ENCODE data around the gene CPLANE2.
A peak's percentile ranks its signal among the peaks of the same experiment; 100 is the strongest.
"Not testable (repeated sequence)": the region's sequence is repeated elsewhere in the genome, so short reads cannot be mapped to it uniquely, and the experiment has no call there.

Gene CPLANE2

DNA sequence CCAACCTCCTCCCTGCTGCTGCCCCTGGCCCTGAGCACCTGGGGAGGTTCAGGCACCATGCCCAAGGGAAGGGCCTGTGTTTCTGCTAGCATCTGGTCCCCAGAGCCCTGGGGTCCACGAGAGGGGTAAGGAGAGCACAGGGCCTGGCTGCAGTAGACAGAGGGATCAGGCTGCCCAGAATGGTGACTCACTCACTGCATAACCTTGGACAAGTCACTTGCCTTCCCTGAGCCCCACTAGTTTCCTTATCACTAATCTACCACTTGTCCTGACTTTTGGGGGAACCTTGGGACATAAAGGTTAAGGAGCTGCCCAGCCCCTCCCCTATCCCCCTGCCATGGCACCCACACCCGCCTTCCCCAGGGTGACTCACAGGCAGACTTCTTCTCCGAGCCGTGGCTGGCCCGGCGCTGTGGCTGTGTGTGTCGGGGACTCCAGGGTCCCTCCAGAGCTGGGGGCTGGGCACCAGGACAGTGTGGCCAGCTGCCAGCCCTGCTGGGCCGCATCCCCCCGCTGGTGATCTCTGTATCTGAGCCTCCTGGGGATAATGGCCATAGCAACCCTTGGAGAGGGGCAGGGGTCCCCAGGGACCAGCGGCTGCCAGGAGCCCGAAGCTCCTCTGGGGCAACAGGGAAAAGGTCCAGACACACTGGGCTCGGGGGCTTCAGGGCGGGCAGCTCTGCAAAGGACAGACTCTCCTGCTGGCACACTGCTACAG is 28.6 kb downstream of the CPLANE2 start:
- peak; percentile 33 for DNase-seq (ENCODE audit: low read depth)

DNA sequence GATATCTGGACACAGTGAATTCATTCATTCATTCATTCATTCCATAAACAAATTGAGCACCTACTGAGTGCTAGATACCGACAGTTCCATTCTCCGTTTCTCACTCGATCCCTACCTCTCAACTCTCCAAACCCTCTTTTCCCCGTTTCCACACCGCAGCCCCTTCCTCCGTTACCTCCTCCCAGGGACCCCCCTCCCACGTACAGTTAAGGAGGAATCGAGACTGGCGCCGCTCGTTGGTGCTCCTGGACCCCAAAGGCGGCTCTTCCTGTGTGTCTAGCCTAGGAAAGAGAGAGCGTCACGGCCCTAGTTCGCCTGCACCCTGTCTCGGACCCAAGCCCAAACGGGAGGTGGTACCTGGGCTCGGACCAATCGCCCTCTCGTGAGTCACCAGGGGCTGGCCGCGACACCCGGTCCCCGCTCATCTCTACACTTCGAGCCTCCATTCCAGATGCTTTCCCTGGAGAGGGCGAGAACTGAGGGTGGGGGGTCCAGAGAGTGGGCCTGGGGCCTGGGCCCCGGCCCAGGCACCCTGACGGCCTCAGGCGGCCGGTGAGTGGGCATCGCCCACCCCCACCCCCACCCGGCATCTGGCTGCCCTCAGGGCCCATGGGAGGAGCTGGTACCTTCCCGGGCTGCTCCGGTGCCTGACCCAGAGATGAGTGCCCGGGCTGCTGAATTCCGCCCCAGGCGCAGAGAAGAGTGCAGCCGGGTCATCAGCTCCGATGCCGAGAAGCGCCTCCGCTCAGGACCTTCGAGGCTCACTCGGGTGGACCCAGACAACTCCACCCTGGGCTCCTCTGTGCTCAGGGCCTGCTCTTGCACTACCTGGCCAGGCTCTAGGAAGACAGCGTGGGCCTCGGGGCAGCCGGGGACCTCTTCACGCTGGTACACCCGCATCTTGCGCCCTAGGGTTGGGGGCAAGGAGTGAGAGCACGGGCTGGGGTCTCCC is 29.4 kb downstream of the CPLANE2 start:
- DNase-seq (ENCODE audit: low read depth) = peak; percentile 52

DNA sequence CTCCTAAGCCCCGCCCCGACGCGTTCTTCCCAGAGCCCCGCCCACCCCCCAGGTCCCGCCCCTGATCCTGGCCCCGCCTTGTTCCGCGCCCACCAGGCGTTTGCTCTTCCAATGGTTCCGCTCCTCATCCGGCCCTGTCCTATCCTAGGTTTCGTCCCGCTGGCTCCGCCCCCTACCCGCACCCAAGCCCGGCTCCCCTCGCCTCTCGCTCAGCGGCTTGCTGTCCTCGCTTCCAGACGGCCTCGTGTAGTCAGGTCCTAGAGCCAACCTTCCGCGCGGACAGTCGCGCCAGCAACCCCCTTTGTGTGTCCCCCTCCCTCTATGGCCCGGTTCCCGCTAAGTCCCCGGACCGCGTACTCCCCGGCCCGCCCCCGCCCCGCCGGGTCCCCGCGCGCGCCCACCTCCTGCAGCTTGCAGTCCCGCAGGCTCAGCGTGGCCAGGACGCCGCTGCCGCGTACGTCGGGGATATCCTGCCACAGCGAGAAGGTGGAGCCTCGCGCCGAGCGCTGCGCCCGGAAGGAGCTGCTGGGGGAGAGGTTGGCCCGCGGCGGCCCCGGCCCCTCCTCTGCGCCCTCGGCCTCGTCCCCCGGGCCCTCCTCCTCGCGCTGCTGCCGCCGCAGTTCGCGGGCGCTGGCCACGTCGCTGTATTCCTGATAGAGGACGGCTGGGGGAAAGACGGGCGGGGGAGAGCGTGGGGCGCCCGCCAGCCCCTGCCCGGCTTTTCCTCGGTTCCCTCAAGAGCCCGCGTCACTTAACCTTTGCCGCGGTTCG is 30.3 kb downstream of the CPLANE2 start:
- DNase-seq (ENCODE audit: low read depth) = peak; percentile 99

DNA sequence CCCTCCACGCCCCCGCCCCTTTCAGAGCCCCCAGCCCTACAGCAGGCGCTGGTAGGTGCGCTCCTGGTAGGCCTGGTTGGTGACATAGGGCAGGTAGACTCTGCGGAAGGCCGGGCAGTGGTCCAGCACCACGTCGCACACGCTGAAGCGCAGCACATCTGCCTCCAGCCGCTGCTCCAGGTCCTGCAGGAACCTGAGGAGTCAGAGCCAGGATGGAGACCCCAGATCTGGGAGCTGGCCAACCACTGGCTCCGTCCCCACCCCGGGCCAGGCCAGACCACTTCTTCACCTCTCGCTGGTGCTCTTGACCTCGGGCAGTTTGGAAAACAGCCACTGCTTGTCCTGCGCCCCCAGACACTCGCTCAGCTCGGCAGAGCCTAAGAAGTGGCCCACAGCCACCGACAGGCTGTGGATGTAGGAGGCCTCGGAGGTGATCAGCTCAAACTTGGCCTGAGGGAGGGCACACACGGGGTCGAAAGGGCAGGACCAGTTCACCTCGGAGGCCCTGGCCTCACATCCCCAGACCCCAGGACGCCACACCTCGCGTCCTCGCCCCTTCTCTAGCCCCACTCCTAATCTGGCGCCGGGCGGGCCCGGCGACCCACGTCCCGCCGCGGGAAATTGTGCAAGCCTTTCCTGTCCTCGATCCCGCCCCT is 31.0 kb downstream of the CPLANE2 start:
- DNase-seq (ENCODE audit: low read depth) = no peak

DNA sequence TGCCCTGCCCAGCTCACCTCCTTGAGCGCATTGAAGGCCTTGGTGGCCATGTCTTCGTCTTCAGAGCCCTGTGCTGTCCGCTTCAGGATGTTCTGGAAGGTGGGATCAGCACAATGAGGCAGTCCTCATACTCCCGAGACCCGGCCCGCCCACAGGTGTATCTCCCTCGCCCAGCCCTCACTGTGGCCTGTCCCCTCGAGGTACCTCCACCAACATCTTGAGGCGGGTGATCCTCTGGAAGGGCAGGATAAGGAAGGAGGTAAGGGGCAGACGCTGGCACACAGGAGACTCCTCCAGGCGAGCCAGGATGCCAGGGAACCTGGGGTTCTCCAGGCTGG is 31.7 kb downstream of the CPLANE2 start:
- DNase-seq (ENCODE audit: low read depth) = no peak

DNA sequence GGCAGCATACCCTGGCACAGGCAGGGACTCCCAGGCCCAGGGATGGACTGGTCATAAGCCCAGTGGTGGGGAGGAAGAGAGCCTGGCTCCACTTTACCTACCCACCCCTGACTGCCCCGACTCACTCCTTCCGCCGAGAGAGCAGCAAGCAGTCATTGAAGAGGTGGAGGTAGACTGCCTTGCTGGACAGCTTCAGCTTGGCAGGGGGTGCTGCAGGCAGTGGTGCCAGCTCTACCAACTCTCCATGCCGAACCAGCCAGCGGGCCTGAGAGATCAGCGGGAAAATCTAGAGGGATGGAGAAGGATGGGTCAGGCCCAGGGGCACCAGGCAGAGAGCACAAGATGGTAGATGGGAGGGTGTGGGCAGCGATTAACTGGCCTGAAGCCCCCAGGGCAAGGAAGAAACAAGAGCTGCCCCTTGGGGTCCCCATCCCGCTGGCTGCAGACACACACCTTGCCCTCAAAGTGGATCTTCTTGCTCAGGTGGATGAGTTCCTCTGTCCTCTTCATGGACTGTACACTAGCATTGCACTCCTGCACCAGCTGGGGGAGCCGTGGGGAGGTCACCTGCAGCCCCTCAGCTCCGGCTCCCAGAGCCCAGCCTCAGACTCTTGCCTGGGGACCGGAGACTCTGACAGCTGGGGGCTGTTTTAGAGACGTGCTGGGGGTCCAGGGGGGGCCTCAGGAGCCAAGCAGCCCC is 32.2 kb downstream of the CPLANE2 start:
- DNase-seq (ENCODE audit: low read depth) = no peak

DNA sequence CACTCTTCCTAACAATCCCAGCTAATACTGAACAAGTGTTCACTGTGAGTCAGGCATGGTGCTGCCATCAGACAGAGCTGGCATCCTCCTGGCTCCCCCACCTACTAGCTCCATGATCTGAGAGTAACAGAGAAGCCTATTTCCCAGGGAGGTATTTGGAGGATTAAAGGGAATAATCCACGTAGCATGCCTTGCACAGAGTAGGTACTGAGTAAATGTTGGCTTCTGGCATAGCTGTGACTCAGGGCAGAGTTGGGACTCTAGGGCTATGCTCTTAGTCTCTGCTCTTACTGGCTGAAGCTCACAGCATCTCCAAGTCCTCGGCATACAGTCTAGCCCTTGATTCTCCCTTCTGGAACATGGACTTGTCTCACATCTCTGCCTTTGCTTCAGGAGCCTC is 32.8 kb downstream of the CPLANE2 start:
- DNase-seq (ENCODE audit: low read depth) = no peak

DNA sequence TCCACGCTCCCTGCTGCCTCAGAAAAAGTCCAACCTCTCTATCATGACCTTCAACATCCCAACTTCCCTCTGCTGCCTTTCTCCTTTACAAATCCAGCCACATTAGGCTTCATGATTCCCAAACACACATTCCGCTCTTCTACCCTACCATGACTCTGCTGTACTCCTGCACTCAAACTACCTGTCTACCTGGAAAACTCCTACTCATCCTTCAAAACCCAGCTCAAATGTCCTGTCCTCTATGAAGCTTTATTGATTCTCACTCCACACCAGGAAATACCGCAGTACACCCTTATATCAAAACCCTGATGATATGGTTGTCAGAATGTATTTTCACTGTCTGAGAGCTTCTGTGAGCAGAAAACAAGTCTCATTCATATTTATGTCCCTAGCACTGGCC is 33.4 kb downstream of the CPLANE2 start:
- no peak for DNase-seq (ENCODE audit: low read depth)

DNA sequence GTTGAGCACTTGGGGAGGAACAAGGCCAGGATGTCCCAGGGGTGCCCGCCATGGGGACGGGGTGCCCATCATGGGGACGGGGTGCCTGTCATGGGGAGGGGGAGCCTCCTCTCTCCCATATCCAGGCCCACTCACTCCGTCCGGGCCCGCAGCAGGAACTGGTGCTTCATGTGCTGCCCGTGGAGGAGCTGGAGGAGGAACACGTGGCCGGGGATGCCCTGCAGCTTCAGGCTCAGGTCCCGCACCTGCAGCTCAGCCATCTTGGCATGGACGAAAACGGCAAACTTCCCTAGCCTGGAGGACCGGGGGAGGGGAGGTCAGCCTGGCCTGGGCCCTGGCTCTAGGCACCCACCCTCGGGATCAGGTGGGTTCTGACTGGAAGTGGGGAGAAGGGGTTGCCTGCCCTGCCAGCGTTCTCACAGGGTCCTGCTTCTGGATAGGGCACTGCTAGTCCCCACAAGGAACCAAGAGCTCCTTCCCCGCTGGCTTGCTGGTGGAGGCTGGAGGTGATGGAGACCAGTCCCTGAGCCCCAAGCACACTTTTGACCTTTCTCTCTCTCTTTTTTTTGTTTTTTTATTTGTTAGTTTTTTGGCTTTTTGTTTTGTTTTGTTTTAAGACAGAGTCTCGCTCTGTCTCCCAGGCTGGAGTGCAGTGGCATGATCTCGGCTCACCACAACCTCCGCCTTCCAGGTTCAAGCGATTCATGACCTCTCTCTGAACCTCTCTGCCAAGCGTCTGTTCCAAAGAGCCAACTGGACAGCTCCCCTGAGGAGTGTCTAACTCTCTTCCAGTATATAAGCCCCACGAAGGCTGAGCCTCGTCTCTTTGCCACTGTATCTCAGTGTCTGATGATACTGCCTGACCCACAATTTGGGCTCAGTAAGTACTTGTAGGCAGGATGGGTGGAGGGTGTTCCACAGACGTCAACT is 34.4 kb downstream of the CPLANE2 start:
- no peak for DNase-seq (ENCODE audit: low read depth)

DNA sequence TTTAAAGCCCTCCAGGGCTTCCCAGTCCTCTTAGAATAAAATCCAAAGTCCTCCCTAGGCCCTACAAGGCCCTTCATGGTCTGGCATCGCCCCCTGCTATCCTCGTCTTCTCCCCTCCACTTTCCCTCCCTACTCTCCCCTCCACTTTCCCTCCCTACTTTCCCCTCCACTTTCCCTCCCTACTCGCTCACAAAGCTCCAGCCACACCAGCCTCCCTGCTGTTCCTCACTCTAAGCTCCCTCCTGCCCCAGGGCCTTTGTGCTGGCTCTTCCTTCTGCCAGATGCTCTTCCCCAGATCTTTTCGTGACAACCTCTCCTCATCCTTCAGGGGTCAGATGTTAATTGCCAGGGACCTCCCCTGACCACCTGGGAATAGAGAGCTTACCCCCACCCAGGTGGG is 37.3 kb downstream of the CPLANE2 start:
- no peak for DNase-seq (ENCODE audit: low read depth)

DNA sequence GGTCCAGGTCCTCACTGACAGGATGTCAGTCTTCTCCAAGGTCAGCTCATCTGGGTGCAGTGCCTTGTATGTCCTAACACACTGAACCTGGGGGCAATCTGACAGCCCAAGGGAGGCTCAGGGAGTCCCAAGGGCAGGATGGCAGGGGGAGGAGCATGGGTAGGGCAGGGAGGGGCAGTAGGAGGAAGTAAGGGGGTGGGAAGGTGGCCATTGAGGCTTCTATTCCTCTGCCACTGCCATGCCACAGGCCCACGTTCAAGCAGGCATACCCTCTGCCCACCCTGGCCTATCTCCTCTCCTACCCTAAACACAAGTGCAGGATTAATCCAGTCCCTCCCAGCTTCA is 37.9 kb downstream of the CPLANE2 start:
- no peak for DNase-seq (ENCODE audit: low read depth)

DNA sequence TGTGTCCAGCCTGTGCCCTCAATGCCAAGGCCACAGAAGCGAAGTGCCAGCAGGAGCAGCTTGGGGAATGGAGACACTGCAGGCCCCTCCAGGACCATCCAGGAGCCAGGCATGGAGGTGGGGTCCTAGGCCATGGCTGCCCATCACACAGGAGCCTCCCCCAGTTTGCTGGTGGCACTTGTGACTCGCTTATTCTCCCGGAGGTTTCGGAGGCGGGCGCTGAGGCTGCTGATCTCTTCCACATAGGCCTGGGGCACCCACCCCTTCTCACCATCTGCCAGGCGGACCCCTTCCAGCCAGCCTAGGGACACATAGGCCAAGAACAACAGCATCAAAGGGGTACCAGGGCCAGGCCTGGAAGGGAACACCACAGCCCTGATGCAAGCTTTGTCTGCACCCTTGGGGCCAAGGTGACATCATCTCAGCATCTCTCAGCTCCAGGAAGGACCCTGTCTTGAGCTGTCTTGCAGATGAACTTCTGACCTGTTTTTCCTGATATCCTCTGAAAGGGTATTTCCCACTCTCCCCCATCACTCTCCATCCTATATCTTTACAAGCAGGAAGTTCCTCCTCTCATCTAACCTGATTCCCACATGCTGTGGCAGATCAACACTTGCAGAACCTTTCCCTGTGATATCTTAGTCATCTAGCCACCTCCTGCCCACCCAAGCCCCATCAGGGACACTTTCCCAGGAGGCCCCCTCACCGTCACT is 38.4 kb downstream of the CPLANE2 start:
- DNase-seq (ENCODE audit: low read depth) = no peak

DNA sequence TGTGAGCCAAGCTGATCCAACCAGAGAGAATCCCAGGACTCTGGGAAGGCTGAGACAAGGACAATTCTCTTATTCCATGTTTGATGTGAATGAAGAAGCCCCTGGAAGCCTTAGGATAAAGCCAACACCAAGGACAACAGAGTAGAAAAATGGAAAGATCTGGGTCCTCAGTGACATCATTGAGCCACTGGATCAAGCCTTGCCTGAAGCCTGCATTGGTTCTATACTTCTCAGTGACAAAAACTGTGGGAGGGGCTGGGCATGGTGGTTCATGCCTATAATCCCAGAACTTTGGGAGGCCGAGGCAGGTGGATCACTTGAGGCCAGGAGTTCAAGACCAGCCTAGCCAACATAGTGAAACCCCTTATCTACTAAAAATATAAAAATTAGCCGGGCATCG is 40.1 kb downstream of the CPLANE2 start:
- no peak for DNase-seq (ENCODE audit: low read depth)

DNA sequence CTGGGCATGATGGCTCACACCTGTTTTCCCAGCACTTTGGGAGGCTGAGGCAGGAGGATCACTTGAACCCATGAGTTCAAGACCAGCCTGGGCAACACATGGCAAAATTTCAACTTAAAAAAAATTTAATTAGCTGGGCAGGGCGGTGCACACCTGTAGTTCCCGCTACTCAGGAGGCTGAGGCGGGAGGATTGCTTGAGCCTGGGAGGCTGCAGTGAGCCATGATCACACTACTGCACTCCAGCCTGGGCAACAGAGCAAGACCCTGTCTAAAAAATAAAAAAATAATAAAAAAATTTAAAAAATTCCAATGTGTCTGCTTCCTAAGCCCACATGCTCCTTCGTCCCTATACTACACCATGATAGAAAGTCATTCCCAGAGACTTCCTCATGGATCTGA is 40.8 kb downstream of the CPLANE2 start:
- not testable (repeated sequence) for DNase-seq (ENCODE audit: low read depth)

DNA sequence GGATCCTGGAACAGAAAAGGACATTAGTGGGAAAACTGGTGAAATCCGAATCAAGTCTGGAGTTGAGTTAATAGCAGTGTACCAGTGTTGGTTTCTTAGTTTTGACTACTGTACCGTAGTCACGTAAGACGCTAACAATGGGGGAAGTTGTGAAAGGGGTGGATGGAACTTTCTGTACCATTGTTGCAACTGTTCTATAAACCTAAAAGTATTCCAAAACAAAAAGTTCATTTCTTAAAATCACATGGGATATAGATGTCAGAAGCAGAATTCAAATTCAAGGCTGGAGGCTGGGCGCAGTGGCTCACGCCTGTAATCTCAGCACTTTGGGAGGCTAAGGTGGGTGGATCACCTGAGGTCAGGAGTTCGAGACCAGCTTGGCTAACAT is 41.5 kb downstream of the CPLANE2 start:
- no peak for DNase-seq (ENCODE audit: low read depth)

DNA sequence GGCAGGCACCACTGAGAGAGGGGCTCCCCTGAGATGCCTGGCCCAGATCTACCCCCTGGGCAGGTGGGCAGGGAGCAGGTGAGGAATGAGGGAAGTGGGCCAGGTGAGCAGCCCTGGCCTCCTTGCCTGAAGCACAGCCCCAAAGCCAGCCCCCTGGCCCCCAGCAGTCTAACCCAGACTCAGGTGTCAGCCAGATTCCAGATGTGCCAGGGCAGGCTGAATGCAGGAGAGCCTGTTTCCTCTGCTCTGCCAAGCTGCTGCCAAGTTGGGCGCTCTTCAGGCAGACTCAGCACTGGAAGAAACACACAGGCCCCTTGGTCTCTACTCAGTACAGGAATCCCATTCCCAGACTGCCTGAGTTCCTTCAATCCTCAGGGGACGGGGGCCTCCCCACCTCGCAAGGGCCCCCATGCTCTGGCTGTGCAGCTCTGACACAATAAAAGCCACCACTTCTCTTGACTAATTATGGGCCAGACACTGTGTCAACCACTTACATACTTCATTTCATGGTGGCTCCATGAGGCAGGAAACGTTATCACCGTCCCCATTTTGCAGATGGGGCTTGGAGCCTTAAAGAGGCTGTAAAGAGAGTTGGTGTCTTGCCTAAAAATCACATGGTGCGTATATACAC is 45.0 kb downstream of the CPLANE2 start:
- no peak for DNase-seq (ENCODE audit: low read depth)

DNA sequence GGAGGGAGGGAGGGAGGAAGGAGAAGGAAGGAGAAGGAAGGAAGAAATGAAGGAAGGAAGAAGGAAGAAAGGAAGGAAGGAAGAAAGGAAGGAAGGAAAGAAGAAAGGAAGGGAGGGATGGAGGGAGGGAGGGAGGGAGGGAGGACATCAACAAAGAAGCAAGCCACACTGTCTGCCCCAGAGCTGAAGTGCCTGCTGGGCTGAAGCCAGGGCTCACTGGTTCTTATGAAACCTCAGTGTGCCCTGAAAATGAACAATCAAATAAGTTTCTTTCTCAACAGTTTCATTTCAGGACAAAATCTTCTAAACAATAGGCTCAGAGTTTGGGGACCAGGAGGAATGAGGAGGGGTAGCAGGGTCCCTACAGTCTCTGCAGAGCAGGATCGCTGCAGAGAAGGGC is 45.7 kb downstream of the CPLANE2 start:
- no peak for DNase-seq (ENCODE audit: low read depth)

DNA sequence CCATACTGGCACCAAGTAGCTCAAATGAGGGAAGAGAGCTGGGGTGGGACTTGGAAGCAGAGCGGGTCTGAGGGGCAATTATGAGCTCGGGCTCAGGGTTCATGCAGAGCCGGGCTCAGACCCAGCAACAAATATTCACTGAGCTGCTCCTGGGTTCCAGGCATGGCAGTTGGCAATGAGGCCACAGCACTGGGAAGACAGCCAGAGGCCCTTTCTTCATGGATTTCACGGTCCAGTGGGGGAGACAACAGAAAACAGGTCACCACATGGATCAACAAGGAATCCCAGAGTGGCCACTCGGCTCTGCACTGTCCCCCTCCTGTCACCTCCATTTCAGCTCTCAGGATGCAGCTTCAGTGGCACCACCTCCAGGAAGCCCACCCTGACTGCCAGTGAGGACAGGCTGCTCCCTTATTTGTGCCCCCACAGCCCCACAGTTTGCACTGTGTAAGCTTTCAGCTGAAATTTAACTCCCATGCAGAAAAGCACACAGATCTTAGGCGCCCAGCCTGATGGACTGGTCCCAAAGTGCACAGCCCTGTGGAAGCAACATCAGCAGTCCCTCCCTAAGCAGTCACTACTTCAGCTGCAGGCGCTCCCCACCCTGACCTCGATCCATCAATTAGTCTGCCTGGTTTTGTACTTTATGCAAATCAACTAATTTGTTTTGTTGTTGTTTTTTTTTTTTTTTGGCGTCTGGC is 46.9 kb downstream of the CPLANE2 start:
- no peak for DNase-seq (ENCODE audit: low read depth)

DNA sequence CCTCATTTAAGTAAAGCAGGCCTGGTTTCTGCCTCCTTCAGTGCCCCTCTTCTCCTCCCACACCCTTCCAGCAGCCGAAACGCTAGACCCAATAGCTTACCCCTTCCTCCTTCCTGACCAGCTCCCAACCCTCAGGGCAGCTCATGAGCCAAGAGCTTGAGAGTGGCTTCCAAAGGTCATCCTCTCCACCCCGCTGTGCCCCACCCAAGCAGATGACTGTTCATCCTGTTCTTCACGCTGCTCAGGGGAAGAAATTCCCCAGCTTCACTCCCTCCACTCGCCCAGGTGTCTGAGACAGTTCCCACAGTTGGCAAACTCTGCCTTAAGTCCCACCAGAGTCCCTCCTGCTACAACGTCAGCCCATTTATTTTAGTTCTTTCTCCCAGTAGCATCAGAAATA is 48.0 kb downstream of the CPLANE2 start:
- DNase-seq (ENCODE audit: low read depth) = no peak
